ENCODE results near the gene CYFIP1.

CYFIP1 gene

DNA sequence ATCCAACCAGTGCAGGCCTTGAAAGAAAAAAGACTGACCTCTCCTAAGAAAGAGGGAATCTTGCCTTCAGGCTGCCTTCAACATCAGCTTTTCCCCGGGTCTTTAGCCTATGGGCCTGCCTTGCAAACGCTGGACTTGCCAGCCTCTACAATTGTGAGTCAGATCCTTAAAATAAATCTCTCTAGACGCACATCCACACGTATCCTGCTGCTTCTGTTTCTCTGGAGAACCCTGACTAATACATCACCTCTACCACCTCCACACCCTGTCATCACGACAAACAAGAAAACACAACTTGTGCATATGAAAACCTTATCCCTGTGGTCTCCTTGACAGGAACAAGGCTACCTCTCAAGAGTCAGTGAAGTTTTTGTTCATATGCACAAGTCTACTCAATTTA, 11.8 kb downstream of the CYFIP1 start:
- DNase-seq = no peak

DNA sequence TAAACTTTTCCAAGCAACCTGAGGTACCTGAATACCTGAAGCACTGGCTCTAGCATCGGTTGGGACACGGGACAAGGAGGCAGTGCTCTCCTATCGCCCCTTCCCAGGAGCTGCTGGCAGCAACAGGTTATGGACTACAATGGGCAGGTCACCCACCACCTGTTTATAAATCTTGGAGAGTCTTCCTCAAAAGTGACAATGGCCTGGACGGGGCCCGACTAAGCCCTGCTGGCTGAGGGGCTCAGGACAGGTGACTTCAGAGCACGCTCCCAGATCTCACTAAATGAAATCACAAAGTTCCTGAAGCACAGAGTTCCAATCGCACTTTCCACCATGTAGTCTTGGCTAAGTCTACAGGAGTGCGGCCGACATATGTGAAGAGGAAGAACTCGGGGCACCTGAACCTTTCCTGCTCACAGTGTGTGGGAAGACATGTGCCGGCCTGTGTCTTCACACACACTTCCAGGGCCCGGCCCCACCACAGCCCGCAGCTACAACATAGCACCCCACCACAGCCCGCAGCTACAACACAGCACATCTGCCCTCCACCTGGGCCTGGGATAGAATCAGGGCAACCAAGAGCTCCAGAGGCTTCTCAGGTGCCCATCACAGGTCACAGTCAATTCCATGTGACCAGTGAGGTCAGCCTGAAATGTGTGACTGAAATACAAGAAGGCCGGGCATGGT, 12.9 kb downstream of the CYFIP1 start:
- no peak for DNase-seq

DNA sequence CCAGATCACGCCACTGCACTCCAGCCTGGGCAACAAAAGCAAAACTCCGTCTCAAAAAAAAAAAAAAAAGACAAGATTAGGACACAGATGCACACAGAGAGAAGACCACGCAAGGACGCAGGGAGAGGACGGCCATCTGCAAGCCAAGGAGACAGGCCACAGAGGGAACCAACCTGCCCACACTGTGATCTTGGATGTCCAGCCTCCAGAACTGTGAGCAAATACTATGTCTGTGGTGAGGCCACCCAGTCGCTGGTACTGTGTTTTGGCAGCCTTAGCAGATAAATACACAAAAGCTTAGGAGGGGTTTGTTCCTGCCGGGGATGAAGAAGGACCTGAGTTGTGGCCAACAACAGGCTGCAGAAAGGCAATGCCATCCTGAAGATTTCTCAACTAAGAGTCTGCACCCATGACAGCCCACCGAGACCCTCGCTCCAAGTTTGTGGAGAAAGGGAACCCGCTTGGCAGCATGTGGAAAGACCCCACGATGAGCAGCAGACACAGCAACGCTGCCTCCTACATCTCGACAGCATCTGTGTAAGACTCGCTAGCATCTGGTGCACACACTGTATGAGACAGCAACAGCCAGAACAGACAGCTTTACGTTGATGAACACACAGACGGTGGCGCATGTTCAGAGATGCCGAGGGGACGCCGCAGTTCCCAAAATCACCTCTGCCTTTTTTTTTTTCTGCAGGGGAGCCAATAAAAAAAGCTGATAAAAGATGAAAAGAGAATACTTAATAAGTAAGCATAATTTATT, 13.7 kb downstream of the CYFIP1 start:
- no peak for DNase-seq

DNA sequence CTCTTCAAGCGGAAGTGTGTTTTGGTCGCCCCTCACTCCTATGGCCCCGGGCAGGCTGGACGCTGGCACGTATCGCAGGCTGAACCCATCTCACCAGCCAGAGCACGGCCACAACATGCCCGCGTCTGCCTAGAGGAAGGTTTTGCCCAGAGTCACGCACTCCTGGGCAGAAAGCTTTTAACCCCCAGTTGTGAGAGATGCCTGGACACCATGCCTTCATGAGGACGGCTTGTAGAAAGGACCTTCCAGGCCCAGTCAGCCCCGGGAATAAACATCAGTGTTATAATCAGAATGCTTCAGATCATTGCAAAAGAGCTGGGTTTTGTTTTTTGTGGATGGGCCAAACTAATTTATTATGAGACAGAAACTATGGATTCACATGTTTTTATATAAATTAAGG, 16.5 kb downstream of the CYFIP1 start:
- no peak for DNase-seq

DNA sequence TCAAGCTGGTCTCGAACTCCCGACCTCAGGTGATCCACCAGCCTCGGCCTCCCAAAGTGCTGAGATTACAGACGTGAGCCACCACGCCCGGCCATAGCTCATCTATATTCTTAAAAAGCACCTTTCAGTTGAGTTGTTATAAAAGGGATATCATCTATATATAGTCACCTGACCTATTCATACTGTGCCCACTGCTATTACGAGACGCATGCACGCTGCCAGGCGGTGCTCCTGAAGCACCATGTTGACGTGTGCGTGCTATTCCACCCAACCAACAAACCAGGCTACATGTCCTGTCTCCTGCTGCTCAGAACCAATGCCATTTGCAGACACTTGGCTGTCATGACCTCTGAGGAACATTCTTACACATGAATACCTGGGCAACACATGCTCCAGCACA, 17.6 kb downstream of the CYFIP1 start:
- no peak for DNase-seq

DNA sequence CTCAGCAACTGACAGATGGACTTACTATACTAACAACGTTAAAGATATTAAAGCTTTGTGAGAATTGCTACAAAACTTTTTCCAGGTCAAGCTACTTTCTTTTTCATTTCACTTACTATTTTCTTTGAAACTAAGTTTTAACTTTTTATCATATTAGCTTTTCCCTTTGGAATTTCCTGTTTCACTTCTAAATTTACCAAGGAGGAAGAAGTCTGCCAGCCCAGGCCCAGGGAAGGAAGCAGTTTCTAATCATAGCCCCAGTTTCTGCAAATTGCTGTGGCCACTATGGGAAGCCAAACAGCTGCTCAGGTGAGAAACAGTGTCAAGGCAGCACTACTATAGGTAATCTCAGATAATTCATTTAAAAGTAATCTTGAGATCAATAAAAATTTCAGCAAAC, 18.4 kb downstream of the CYFIP1 start:
- no peak for DNase-seq

DNA sequence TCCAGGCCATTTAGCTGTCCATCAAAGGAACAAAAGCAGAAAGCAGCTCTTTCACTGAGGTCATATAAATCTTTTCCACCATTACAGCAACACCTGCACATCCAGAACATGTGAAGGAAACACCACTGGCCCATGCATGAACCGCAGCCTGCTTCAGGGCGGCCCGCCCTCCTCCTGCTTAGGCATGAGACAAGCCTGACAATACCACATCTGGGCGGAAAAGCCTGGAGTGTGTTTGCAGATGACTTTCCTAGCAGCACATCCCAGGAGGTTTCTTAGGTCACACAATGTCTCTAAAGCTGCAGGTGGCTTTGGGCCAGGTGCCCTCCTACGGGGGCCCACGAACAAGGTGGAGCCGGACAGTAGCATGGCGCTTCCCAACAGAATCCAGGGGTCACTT, 19.6 kb downstream of the CYFIP1 start:
- DNase-seq = no peak

DNA sequence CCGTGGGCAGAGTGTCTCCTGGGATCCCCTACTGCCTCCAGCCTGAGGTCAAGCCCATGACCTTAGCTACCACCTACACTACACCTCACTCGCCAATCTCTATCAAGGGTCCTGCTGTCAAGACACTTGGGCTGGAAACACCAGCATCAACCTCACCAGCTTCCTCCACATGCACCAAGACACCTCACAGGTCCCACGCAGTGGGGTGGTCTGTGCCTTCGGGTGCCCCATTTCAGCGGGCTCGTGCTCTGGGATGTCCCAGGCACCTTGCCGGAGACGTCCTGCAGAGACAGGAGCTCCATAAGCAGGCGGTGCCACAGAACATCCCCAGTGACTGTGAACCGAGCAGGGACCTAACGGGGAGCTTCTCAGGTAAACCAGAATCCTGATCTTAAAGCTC, 20.0 kb downstream of the CYFIP1 start:
- DNase-seq = no peak

DNA sequence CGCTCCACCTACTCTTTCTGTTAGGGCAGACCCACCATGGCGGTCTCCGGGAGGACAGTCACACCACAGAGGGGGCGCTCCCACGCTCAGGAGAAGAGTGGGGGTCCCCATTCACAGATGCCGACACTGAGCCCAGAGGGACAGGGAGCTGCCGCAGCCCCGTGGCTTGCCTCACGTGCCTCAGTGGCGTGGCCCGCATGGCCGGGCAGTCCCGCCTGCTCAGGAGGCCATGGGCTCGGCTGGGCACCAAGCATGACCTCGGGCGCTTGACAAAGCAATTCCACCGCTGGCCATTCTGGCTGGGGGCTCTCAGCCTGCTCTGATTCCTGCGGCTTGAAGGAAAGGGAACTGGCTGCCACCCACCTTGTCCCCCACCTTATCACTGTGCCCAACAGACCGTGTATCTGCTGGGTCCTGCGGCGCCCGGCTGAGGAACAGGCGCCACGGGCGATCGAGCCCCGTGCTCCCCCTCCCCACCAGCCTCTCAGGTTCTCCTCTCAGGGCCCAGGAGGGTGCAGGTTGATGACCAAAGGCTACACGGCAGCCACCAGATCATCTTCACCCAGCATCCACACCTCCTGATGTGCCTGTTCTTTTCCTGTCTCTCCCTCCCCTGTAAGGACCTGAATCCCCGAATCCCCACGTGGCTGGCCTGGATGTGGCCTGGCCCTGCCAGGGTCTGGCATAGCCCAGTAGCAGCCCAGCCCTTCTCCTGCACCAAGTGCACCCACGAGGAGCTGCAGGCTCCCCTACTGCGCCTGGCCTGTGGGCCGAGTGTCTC, 20.7 kb downstream of the CYFIP1 start:
- DNase-seq = no peak

DNA sequence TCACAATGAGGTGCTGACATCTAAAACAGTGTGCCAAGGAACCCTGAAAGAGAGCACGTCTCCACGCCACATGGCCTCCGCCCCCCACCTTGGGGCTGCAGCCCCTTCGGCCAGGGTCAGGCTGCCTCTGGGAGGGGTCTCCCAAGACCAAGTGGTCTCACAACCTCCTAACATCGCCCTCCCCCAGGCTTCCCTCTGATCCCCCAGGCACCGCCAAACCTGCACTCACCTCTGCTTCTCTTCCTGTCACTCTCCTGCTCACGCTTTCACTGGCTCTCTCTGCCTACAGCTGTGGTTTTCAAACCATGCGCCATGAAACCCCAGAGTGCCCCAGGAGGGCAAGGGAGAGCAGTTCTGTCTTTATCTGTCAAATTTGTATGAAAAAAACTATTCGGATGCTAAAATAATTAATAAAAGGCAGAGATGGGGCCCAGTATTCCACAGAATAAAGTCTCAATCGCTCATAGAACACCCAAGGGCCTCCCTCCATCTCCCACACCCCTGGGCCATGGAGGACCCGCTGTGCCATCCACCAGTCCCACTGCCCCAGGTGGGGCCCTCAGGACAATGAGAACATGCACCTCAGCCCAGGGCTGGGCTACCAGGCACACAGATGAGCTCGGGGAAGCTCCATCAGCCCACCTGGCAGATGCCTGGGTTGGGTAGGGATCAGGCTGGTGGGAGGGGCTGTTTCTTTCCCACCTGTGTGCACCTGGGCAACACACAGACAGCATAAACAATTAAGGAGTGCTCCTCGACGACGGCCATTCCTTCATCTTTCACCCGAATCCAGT, 21.5 kb downstream of the CYFIP1 start:
- DNase-seq = no peak

DNA sequence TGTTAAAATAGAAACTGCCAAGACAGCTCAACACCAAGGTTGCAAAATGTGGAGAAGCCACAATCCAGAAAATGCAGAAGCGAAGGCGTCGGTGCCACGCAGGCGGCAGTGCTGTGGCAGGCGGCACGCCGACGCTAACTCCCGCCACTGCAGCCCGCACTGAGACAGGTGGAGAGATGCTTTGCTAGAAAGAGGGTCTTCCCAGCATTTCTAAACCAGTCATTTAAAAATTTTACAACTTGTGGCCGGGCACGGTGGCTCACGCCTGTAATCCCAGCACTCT, 23.2 kb downstream of the CYFIP1 start:
- peak in 1 of 56 donors; percentile 39 for DNase-seq

DNA sequence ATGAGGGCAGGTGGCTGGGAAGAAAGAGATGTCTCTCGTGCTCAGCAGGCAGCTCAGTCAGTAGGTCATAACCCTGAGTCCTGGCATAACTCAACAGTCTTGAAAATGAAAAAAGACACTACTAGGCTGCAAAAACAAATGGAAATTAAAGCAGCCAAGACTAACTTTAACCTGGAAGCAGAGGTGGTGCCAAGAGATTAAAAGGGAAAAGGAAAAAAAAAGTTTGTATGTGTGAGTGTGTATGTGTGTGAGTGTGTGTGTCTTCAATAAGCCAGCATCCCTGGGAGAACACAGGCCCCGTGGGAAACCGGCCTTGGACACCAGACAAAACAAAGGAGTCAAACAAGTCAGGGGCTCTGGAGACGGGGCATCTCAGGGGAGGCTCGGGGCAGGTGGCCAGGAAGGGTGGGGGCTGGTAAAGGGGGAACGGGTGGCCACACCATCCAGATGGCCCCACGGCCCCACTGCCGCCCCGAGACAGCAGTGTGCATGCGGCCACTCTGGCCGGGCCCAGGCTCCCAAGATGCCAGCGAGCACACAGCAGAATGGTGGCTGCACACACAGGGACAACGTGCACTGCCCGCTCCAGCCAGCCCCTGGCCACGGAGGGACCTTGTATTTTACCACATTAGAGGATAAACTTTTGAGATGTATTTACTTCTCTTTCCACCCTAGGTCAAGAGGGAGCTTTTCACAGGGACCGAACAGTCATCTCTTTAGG, 23.8 kb downstream of the CYFIP1 start:
- peak in 8 of 56 donors; percentile 23 to 60 (median 38) for DNase-seq

DNA sequence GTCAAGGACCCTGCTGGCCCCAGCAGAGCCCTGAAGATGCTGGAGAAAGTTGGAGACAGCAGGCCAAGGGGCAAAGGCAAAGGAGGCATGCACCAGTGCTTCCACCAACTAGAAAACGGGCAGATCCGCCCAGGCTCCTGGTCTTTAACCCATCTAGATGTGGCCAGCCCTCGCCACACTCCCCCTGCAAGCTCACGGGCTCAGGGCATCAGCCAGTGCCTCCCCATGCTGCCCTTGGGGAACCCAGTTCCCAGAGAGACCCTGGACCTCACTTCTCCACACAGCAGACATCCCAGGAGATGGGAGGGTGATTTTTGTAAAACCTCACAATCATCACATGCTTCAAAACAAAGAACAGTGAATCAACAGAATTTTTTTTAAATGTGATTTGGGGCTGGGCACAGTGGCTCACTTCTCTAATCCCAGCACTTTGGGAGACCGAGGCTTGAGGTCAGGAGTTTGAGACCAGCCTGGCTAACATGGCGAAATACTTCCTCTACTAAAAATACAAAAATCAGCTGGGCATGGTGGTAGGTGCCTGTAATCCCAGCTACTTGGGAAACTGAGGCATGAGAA, 24.5 kb downstream of the CYFIP1 start:
- no peak for DNase-seq

DNA sequence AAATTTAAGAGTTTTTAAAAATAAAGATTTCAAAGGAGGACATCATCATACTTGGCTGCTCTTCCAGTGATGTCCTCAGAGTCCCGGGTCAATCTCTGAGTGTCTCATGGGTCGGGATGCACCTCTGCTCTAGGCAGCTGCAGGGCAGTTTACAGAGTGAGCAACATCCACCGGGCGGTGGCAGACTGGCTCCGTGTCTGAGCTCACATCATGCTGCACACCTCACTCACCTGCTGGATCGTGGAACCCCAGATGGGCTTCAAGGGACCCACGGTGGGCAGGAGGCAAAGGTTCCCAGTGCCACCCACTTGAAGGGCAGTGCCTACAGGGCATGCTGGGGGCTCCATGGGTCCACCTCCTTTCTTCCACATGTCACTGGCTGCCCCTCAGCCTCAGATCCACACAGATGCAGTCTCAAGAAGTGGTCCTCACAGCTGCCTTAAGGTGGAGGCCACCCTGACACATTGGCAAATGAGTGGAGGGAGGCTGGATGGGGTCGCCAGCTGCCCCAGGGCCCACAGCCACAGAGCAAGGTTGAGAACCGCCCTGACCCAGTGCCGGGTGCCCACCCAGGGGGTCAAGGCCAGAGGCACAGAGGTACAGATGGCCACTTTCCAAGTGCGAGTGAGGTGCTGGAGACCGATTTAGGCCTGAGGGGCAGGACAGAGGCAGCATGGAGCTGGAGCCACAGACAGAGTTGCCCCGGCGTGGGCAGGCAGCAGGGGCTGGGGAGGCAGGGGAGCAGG, 25.2 kb downstream of the CYFIP1 start:
- DNase-seq = no peak

DNA sequence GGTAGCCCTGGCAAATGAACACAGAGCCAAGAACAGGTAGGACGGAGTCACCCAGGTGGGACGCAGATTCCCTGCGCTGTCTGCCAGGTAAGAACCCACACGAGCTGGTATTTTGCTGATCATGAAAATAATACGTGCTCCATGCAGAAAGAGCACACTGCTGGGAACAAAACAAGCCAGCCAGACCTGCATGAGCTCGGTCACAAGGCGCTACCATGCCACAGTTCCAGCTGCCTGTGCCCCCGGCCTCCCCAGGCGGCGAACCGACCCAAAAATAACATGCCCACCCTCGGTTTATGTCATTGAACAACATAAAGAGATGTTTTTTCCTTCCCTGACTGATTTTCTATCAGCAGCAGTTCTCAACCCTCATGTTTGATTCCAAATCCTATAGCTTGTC, 25.8 kb downstream of the CYFIP1 start:
- DNase-seq = no peak

DNA sequence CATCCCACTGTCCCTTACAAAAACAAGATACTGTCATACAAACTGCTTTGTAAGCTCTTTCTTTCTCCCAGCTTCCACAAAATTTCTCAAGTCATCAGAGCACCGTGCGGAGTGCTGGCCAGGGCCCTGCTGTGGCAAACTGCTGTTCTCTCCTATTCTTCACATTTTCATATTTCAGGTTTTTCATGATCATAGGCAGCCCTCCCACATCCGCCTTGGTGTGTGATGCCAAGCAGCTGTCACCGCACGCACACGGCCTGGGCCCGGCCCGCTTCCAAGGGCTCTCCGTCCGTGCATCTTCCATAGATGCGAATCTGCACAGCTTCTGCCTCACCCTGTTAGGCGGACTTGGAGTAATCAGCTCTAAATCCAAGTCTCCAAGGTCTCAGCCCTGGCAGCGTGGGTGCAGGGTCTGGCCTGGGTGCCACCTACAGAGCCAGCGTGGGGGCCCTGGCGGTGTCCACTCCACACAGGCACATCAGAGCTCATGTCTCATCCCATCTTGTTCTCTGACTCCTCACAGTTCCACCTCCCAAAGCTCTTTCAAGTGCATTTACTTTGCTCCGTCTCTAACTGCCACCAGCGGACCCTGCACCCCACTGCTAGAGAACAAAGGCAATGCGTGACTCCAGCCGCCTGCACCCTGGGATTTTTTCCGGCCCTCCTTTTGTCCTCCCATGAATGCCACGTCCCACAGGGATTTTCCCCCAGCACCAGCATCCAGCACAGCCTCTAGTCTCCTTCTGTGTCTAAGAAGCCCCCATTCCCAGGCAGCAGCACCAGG, 27.2 kb downstream of the CYFIP1 start:
- DNase-seq = no peak

DNA sequence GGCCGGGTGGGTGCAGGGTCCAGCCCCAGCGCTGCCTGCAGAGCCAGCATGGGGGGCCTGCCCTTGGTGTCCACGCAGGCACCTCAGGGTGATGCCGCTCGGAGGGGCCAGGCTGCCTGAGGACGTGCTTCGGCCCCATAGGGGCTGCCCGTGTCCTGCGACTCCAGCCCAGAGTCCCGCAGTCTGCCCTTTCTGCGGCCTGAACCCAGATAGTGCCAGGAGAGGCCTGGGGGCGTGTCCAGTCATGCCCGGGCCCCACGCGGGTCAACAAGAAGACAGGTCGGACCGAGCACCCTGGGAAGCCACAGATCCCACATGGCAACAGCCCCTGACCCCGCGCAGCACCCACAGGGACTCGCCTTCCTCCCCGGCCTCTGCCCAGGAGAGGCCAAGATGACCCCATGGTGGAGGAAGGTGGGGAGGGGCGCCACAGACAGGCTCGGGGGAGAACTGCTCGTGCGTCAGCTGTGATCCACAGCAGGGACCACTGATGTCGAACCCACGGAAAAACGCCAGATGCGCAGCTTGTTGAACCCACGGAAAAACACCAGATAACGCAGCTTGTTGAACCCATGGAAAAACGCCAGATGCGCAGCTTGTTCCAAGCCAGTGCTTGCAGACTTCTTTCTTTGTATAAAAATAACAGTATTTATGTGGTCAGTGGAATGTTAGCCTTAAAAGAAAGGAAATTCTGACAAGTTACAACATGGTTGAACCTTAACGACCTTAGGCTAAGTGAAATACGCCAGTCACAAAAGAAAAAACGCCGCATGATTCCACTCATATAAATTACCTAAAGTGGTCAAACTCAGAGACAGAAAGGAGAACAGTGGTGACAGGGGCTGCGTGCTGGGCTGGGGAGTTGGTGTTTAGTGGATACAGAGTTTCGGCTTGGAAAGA, 28.5 kb downstream of the CYFIP1 start:
- DNase-seq = no peak

DNA sequence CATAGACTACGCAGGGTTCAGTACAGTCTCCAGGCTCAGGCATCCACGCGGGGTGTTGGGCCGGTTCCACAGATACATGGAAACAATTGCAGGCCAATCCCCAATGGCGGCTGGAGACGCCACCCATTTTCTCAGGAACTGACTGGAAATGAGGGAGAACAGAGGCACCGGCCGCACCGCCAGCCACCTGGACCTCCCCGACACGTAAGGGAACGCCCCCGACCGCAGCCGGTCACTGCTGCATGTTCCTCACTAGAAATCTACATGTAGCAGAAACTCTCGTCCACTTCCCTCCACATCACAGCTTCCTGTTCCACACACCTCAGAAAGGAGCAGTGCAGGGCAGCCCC, 29.2 kb downstream of the CYFIP1 start:
- DNase-seq = no peak

Data from nucleus accumbens (tissue), 56 donors.